Activated naive CD8-positive, alpha-beta T cell treated with anti-CD3 and anti-CD28 coated beads, Interleukin-2, amount 50 U/mL, for 16 hours (primary cell): ENCODE results near the gene ZNF30.
"Not testable (repeated sequence)": the region's sequence is repeated elsewhere in the genome, so short reads cannot be mapped to it uniquely, and the experiment has no call there.

Source experiments
- DNase-seq: peaks from one replicate; pipeline ENCODE4 v3.0.0-alpha.2; 2020; ENCODE audit warnings: low read depth, low spot score

ZNF30 gene

DNA sequence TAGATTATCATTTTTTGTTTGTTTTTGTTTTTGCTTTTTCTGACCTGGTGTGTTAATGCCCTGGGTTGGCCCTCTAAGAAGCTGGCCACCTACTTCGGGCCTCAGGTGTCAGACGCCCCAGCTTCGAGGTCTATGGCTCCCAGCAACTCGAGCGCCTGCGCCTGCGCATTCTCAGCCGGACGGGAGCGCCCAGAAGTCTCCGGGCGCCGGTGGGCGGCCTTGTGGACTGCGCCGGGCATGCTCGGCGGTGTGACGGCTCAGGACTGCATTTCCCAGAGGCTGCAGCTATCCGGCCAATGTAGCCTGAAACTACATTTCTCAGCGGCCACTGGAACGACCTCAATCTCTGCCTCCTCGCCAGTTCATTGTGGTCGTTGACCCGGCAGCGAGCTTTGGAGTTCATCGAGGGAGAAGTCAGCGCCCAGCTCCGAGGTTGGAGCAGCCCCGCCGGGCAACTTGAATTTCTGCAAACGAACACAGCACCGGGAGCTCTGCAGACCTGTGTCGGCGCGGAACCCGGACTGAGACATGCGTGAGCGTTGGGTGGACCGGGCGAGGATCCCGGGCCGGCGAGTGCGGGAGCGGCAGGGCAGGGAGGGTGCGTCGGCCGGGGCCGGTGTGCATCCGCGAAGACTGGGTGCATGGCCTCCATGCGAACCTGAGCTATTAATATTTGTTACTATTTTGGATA is at the start of gene ZNF30:
TSS of gene ZNF30 (plus strand) at position 219 of the 691 bp plus-strand sequence. CDS start 3,045 bp downstream, outside the sequence.
- peak; percentile 56 for DNase-seq

DNA sequence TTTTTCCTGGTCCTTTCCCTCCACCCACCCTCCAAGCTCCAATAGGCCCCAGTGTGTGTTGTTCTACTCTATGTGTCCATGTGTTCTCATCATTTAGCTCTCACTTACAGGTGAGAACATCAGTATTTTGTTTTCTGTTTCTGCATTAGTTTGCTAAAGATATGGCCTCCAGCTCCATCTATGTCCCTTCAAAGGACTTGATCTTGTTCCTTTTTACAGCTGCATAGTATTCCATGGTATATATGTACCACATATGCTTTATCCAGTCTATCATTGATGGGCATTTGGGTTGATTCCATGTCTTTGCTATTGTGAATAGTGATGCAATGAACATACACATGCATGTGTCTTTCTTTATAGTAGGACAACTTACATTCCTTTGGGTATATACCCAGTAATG is 47.1 kb upstream of the ZNF30 start:
- no peak for DNase-seq

DNA sequence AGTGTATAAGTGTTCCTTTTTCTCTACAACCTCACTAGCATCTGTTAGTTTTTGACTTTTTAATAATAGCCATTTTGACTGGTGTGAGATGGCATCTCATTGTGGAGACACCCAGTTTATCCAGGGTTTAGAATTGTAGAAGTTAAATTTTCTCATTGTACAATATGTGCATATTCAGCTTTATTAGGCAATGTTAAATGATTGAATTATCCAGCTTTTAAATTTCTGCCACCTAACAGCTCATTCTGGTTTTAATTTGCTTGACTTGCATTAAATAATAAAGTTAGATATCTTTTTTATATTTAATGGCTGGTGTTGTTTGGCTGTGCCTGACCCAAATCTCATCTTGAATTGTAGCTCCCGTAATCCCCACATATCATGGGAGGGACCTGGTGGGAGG is 46.7 kb upstream of the ZNF30 start:
- DNase-seq: no peak

DNA sequence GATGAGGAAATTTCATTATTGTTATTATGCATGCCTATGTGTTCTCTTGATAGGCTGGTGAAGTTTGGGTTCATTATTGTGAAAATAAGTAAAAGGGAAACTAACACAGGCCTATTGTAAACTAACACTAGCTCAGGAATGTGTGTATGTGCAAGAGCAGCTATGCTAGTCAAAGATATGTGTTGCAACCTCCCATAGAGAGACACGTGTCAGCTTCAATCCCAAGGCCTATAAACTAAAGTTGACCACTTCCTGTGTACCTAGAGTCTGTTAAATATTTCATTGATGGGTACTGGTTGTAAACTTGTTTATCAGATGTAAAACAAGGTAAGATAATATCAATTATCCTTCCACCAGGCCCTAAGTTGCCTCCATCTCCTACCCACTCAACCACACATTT is 44.7 kb upstream of the ZNF30 start:
- no peak for DNase-seq

DNA sequence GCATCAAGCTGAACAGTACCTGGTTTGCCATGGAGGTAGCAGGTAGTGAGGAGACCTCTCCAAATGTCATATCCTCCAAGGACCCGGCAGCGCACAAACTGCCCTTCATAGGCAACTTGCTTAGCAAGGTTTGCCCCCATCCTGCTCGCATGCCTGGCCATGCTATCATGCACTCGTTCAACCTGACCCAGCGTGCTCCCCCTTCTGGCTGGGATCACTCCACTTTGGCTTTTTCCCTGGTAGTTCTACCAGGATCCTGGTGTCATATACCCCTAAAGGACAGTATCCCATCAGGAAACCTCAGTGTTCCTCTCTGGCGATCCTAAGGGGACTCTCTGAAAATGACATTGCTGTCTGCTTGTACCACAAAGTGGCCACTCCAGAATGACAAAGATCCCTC is 38.6 kb upstream of the ZNF30 start:
- DNase-seq: no peak

DNA sequence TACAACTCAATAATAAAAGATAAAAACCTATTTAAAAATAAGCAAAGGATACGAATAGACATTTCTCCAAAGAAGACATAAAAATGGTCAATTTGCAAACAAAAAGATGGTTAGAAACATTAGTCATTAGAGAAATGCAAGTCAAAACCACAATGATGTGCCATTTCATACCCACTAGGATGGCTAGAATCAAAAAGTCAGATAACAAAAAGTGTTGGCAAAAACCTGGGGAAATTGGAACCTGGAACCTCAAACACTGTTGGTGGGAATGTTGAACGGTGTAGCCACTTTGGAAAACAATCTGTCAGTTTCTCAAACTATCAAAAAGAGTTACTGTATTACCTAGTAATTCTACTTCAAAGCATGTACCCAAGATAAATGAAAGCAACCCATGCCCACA is 26.5 kb upstream of the ZNF30 start:
- no peak for DNase-seq

DNA sequence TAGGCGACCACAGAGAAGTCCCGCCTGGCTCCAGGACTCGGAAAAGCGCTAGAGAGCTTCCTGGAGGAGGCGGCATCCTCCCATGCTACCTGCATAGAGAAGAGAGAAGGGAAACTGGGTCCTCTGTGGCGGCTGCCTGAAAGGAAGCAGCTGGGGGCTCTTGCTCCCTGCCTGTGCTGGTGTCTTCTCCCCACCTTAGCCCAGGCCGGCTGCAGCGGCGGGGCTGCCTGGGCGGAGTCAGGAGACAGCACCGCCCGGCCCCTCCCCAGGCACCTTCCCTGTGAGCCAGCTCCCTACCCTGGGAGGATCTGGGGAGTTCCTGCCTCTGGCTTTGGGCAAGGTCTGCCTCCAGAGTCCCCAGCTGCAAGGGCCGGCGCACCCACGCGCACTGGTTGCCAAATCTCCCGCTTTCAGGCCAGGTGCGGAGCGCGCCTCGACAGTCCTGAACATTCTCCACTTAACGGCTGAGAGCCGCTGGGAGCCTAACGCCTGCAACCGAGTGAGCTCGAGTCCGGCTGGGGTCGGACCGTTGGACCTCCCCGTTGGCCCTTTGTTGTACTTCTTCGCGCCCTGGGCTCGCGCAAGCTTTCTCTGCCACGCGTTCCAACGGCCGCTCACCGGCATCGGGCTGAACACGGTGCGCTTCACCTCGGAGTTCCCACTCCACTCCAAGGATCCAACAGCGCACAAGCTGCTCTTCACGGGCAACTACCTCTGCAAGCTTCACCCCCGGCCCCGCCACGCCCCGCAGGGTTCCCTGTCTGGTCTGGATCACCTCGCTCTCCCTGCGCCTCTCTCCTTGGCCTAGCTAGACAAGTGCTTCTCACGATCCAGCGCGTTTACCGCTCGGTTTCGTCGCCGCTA is 21.8 kb upstream of the ZNF30 start:
- DNase-seq: no peak

DNA sequence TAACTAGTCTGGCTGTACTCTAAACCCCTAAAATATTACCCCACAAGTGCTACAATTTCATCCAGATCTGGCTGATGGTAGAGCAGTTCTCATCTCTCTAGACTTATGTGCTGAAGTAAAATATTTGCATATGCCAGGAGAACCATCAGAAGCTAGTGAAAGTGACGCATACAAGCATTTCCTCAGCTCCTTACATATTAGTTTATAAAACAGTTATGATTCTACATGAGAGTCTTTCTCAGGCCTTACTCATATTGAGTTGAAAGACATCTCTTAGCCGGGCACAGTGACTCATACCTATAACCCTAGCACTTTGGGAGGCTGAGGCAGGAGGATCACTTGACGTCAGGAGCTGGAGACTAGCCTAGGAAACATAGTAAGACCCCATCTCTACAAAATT is 15.9 kb upstream of the ZNF30 start:
- no peak for DNase-seq

DNA sequence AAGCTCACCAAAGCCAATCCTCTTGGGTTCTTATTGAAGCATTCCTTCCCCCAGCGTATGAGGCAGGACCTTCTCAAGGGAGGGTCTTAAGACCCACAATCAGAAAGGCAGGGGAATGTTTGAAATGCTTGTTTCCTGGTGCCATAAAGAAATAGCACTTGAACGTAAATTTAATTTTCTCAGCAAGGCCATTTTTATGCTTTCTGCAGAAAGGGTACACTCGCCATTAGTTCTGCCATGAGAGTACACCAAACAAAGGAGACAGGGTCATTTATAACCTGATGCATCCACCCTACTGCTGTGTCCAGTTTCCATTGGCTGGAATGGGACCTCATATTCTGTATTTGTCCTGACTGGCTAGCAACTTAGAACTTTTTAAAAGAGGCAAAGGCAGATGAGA is 9.6 kb upstream of the ZNF30 start:
- DNase-seq: not testable (repeated sequence)

DNA sequence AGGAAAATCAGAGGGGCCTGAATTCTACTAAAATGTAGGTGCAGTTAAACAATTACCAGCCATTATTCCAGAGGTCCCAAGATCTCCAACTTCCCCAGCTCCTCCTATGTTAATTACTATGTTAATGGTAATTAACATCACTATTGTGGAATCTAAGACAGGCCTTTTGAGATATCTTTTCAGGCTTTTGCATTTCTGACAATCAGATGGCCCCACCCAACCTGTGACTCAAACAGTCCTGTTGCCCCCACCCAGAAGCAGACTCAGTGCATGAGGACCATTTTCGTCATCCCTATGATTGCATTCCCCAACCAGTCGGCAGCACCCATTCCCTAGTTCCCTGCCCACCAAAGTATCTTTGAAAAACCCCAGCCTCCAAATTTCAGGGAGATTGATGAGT is 8.5 kb upstream of the ZNF30 start:
- no peak for DNase-seq

DNA sequence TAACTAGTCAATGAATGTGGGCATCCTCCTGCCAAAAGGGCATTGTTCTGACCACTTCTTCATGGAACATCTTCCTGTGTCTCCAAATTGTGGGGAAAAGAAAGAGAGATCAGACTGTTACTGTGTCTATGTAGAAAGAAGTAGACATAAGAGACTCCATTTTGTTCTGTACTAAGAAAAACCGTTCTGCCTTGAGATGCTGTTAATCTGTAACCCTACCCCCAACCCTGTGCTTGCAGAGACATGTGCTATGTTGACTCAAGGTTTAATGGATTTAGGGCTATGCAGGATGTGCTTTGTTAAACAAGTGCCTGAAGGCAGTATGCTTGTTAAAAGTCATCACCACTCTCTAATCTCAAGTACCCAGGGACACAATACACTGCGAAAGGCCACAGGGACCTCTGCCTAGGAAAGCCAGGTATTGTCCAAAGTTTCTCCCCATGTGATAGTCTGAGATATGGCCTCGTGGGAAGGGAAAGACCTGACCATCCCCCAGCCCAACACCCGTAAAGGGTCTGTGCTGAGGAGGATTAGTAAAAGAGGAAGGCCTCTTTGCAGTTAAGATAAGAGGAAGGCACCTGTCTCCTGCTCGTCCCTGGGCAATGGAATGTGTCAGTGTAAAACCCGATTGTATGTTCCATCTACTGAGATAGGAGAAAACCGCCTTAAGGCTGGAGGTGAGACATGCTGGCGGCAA is 6.5 kb upstream of the ZNF30 start:
- not testable (repeated sequence) for DNase-seq

DNA sequence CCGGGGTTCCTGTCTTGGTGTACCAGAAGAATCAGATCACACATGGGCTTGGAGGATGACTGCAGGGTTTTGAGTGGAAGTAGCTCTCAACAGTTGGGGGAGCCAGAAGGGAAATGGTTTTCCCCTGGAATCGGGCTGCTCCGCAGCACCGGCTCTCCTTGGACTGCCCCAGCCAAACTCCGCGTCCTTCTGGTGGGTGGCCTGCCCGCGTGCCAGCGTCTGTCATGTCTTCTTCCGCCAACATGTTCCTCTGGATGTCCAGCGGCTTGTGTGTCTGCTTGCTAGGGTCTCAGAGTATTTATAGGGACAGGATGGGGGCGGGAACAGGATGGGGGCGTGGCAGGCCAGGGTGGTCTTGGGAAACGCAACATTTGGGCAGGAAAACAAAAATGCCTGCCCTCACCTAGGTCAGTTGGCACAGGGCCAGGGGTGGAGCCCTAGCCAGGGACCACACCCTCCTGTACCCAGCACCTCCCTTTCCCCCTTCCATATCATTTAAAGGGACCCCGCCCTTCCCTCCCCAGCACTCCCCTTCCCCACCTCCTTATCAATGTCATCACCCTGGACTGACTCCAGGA is 1.3 kb upstream of the ZNF30 start:
- no peak for DNase-seq

DNA sequence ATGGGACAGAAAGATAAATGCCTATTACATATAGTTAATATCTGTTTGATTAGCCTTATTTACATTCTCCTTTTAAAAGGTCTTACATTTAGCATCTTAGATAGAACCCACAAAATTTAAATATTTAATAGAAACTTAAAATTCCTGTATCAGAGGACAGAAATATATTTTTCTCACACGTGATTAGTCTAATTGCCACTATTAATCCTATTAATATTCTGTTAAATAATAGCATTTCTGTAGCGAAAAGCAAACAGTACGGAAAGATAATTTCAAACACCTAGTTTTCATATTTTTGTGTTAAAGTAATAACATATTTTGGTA is 380 bp upstream of the ZNF30 start:
- no peak for DNase-seq

DNA sequence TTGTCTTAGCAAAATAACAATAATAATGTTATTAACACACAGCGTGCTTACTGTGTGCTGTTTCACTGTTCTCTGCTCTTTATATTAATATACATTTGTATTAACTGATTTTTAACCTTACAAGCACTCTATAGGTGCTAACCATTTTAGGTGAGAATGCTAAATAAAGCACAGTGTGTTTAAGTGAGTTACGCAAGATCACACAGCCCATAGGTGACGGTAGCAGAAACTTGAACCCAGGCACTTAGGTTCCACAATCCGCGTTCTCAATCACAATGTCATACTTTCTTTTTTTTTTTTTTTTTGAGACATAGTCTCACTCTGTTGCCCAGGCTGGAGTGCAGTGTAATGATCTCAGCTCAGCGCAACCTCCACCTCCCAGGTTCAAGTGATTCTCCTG is 5.8 kb downstream of the ZNF30 start:
- DNase-seq: no peak

DNA sequence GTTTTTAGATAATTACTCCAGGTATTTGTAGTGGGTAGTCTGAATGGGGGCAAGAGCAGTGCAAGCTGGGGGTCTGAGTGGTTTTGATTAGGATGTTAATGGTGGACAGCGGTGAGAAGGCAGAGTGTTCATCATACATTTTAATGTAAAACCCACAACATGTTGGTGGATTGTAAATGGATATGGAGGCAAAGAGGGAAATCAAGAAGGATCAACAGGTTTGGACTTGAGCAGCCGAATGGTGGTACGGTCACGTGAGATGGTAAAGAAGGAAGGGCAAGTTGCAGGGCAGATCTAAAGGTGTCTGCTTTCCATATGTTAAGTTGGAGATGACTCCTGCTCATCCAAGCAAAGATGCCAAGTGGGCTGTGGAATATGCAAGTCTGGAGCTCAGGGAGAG is 9.5 kb downstream of the ZNF30 start:
- DNase-seq: no peak

DNA sequence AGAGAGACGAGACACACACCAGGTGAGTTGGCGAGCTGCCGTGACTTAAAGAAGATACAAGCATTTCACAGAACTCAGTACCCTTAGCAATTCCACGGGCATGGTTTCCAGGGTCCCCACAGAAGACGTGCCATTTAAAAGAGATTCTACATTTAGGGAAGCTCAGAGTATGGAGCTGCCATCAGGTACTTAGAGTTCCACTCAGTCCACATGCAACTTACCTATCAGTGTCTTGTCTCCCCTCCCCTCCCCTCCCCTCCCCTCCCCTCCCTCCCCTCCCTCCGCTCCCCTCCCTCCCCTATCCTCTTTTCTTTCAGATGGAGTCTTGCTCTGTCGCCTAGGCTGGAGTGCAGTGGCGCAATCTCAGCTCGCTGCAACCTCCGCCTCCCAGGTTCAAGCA is 12.2 kb downstream of the ZNF30 start:
- DNase-seq: no peak

DNA sequence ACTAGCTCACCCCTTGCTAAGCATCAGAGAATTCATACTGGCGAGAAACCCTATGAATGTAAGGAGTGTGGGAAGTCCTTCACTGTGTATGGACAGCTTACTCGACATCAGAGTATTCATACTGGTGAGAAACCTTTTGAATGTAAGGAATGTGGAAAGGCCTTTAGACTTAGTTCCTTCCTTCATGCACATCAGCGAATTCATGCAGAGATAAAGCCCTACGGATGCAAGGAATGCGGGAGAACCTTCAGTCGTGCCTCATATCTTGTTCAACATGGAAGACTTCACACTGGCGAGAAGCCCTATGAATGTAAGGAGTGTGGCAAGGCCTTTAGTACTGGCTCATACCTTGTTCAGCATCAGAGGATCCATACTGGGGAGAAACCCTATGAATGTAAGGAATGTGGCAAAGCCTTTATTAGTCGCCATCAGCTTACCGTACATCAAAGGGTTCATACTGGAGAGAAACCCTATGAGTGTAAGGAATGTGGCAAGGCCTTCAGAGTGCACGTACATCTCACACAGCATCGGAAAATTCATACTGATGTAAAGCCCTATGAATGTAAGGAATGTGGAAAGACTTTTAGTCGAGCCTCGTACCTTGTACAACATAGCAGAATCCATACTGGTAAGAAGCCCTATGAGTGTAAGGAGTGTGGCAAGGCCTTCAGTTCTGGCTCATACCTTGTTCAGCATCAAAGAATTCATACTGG is 17.3 kb downstream of the ZNF30 start:
- no peak for DNase-seq

DNA sequence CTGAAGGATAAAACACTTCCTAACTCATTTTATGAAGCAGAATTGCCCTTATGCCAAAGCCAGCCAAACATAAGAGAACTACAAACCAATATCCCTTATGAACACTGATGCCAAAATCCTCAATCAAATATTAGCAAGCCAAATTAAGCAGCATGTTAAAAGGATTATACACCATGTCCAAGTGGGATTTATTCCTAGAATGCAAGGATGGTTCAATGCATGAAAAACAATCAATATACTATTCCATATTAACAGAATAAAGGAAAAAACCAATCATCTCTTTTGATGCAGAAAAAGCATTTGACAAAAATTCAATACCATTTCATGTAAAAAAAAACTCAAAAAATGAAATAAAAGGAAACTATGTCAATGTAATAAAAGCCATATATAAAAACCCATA is 26.4 kb downstream of the ZNF30 start:
- DNase-seq: no peak

DNA sequence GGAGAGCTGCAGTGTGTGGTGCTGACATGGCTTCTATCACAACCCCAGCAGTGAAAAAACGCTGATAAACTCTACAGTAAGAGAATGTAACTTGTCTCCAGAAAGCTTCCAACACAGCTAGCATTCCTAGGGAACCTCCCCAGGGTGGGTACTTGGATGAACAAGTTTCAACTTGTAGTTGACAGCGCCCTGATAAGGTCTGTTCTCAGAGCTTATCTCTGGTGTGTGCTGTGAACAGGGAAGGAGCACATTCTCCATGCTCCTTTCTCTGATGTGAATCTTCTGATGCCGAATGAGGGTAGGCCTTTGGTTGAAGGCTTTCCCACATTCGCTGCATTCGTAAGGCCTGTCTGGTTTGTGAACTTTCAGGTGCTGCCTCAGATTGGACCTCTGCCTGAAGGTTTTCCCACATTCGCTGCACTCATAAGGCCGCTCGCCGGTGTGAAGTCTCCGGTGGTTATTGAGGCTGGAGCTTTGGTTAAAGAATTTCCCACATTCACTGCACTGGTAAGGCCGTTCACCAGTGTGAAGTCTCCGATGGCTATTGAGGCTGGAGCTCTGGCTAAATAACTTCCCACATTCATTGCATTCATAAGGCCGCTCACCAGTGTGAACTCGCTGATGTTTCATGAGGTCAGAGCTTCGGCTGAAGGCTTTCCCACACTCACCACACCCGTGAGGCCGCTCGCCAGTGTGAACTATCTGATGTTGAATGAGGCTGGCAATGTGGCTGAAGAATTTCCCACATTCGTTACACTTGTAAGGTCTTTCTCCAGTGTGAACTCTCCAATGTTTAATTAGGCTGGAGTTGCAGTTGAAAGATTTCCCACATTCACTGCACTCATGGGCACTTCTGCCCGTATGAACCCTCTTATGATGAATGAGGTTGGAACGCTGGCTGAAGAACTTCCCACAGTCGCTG is 31.4 kb downstream of the ZNF30 start:
- DNase-seq: no peak

DNA sequence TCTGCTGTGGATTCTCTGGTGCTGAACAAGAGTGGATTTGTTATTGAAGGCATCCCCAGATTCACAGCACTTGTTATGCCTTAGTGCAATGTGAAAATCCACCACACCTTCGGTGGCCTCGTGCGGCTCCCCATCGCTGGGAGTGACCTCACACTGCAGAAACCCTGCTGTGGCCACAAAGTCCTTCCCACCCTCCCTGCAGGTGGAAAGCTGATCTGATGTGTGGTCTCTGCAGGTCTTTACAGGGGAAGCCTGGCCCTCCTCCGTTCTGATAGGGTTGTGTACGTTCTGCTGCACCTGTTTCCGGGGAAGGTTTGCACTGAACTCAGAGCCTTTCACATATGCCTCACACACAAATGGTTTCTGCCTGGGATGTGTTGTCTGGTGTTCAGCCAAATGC is 32.3 kb downstream of the ZNF30 start:
- DNase-seq: no peak
